ENCODE measurements around the gene E2F1. TPM values are rescaled to one million over a fixed set of nuclear protein-coding genes. Genes with fewer than 3 reads are reported as not detected.

The E2F1 gene
- total and polyA plus RNA-seq, 4 donors = 4.2 to 10.9 (median 8.5) TPM

DNA sequence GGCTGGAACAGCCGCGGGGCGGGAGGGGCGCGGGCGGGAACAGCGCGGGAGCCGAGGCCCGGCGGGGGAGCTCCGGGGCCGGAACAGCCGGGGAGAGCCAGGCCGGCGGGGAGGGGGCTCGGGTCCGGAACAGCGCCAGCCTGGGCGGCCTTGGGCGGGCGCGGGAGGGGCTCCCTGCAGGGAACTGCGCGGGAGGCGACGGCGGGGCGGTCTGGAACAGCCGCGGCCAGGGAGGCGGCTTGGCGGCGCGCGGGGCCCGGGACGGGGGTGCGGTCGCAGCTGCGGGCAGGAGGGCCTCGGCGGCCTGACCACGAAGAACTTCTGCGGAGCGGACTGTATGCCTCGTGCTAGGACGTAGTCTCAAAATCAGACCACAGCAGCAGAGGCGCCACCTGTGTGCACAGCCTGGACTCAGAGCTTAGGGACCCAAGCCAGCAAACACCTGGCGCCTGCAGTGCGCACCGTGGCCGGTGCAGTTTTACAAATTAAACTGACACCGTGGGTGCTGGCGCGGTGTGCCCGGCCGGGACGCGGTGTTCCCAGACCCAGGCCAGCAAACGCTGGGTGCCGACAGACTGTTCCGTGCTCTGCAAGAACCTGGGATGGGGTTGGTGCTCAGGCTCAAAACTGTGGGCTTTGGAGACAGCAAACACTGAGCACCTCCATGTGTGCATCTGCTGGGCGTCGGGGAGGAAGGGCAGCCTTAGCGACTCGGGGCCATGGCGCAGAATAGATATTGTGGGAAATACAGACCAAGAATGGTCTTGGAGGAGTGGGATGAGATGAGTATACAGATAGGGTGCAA is 46.2 kb upstream of the E2F1 start:
- ATAC-seq (ENCODE audit: insufficient read depth, low FRiP score) = peak; percentile 86
- peak overlapping the region; percentile 61 for H3K4me3 ChIP-seq
- peaks cover 0 to 4% (median 0%) of the 10 kb centered on the region in 4 donors for H3K36me3 ChIP-seq (ENCODE audit: control insufficient read depth in 4 of 4, insufficient read depth in 4 of 4, low read length in 4 of 4)
- H3K9ac ChIP-seq (ENCODE audit: insufficient read depth in 1 of 2, low read length in 2 of 2) = no peak overlapping the region
- DNase-seq = peak in 2 of 3 donors; percentile 92 to 97
- H3K27me3 ChIP-seq (ENCODE audit: control insufficient read depth in 3 of 3, insufficient read depth in 3 of 3, low read length in 2 of 3) = no peaks in the 10 kb centered on the region
- H3K9me3 ChIP-seq (ENCODE audit: control insufficient read depth in 4 of 4, insufficient read depth in 3 of 4, low read length in 3 of 4) = peaks cover 0 to 5% (median 2%) of the 10 kb centered on the region in 4 donors
- H3K4me1 ChIP-seq (ENCODE audit: control insufficient read depth in 5 of 5, insufficient read depth in 5 of 5, low read length in 5 of 5) = peaks cover 0 to 21% (median 12%) of the 10 kb centered on the region in 5 donors
- TF ChIP-seq, protein P1, sequence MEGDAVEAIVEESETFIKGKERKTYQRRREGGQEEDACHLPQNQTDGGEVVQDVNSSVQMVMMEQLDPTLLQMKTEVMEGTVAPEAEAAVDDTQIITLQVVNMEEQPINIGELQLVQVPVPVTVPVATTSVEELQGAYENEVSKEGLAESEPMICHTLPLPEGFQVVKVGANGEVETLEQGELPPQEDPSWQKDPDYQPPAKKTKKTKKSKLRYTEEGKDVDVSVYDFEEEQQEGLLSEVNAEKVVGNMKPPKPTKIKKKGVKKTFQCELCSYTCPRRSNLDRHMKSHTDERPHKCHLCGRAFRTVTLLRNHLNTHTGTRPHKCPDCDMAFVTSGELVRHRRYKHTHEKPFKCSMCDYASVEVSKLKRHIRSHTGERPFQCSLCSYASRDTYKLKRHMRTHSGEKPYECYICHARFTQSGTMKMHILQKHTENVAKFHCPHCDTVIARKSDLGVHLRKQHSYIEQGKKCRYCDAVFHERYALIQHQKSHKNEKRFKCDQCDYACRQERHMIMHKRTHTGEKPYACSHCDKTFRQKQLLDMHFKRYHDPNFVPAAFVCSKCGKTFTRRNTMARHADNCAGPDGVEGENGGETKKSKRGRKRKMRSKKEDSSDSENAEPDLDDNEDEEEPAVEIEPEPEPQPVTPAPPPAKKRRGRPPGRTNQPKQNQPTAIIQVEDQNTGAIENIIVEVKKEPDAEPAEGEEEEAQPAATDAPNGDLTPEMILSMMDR (IDR thresholded peaks at IDR 0.05; ENCODE audit: control extremely low read depth, extremely low read depth) = no peak
- peak overlapping the region; percentile 94 to 96 for H3K27ac ChIP-seq (ENCODE audit: low read depth in 1 of 2, low read length in 1 of 2)
- 2 to 6% methylated on average over 29 to 68 of the region's 68 CpGs for WGBS, 2 donors

DNA sequence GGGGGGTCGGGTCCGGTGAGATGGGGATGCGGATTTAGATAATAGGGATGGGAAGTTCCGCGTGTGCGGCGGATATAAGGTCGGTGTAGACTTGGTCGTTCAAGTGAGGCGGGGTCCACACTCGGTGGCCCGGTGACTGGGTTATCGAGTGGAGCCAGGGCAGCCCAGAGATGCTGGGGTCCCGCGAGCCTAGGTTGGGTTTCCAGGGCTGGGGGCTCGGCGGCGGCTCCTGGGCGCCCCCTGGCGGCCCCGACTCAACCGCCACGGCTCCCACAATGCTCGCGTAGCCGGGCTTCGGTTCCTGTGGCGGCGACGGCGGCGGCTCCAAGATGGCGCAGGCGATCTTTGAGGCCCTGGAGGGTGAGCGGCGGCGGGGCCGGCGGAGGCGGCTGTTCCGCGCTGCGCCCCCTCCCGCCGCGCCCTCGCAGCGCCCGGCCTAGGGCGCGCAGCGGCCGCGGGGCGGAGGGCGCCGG is 45.5 kb upstream of the E2F1 start, which contains the start of gene ZNF341:
Gene ZNF341, plus strand, starts transcription at position 304 of the 473 bp plus-strand sequence. Its CDS starts 26 bp downstream, at position 330.
- TF ChIP-seq, protein P1 (IDR thresholded peaks at IDR 0.05; ENCODE audit: control extremely low read depth, extremely low read depth) = peak; percentile 52
- peaks cover 0 to 2% (median 0%) of the 10 kb centered on the region in 4 donors for H3K36me3 ChIP-seq (ENCODE audit: control insufficient read depth in 4 of 4, insufficient read depth in 4 of 4, low read length in 4 of 4)
- peak within 1 kb of the TSS; percentile 63 to 83 for H3K9ac ChIP-seq (ENCODE audit: insufficient read depth in 1 of 2, low read length in 2 of 2)
- DNase-seq (peak in 1 of 3 donors; percentile 94), ATAC-seq (ENCODE audit: insufficient read depth, low FRiP score) (peak; percentile 83)
- WGBS, 2 donors = 2 to 3% methylated on average over 55 to 57 of the region's 57 CpGs
- H3K27me3 ChIP-seq (ENCODE audit: control insufficient read depth in 3 of 3, insufficient read depth in 3 of 3, low read length in 2 of 3) = no peaks in the 10 kb centered on the region
- peak within 1 kb of the TSS; percentile 61 for H3K4me3 ChIP-seq
- H3K27ac ChIP-seq (ENCODE audit: low read depth in 1 of 2, low read length in 1 of 2) = peak within 1 kb of the TSS; percentile 94 to 96
- peaks cover 0 to 2% (median under 1%) of the 10 kb centered on the region in 4 donors for H3K9me3 ChIP-seq (ENCODE audit: control insufficient read depth in 4 of 4, insufficient read depth in 3 of 4, low read length in 3 of 4)
- H3K4me1 ChIP-seq (ENCODE audit: control insufficient read depth in 5 of 5, insufficient read depth in 5 of 5, low read length in 5 of 5) = peaks cover 0 to 21% (median 12%) of the 10 kb centered on the region in 5 donors

DNA sequence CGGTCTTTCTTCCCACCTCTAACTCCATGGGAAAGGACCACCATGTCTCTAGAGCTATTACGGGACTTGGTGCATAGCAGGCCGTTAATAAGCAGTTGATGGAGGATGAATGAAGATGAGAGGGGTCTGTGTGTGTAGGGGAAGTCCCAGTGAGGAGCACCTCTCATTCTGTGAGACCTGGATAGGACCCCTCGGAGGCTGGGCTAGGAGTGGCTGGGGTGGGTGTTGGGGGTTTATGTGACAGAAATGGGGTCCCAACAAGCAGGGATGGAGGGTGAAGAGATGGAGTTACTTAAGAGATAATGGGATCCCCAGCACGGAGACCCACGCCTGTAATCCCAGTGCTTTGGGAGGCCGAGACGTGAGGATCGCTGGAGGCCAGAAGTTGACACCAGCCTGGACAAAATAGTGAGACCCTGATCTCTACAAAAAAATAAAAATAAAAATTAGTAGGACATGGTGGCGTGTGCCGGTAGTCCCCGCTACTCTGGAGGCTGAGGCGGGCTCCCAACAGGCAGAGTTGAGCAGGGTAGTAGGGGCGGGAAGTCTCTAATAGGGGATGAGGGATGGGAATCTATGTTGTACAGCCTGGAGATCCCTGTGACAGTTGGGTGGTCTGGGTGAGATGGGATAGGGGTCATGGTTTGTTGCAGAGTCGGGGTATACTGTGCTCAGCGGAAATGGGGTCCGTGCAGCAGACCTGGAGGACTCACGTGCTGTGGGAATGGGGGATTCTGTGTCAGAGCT is 44.9 kb upstream of the E2F1 start:
- H3K9ac ChIP-seq (ENCODE audit: insufficient read depth in 1 of 2, low read length in 2 of 2) = peak overlapping the region; percentile 63 to 83
- no peaks in the 10 kb centered on the region for H3K9me3 ChIP-seq (ENCODE audit: control insufficient read depth in 4 of 4, insufficient read depth in 3 of 4, low read length in 3 of 4)
- H3K4me3 ChIP-seq = peak overlapping the region; percentile 56
- 80 to 85% methylated on average over 18 of the region's 18 CpGs for WGBS, 2 donors
- TF ChIP-seq, protein P1 (IDR thresholded peaks at IDR 0.05; ENCODE audit: control extremely low read depth, extremely low read depth) = no peak
- H3K27me3 ChIP-seq (ENCODE audit: control insufficient read depth in 3 of 3, insufficient read depth in 3 of 3, low read length in 2 of 3) = no peaks in the 10 kb centered on the region
- H3K36me3 ChIP-seq (ENCODE audit: control insufficient read depth in 4 of 4, insufficient read depth in 4 of 4, low read length in 4 of 4) = no peaks in the 10 kb centered on the region
- DNase-seq = no peak
- peak overlapping the region; percentile 89 to 94 for H3K27ac ChIP-seq (ENCODE audit: low read depth in 1 of 2, low read length in 1 of 2)
- ATAC-seq (ENCODE audit: insufficient read depth, low FRiP score) = no peak
- H3K4me1 ChIP-seq (ENCODE audit: control insufficient read depth in 5 of 5, insufficient read depth in 5 of 5, low read length in 5 of 5) = peaks cover 0 to 21% (median 12%) of the 10 kb centered on the region in 5 donors

Data from lung (tissue), 12 donors.